GM12878 (cell line): ENCODE results near the gene CCNL1. TPM values are rescaled to one million over a fixed set of nuclear protein-coding genes. Genes with fewer than 3 reads are reported as not detected.

Source experiments
- ATAC-seq: fragments of 200-7000 bp; cut with Tn5 transposase; 3 replicates; pipeline ENCODE4 v1.9.1; 2020; ENCODE audit warnings: mild to moderate bottlenecking, moderate library complexity
- BruUV-seq: library from RNA; stranded (reverse); fragments of 400-500 nt; replicated peaks from 2 replicates; lab custom pipeline; 2021; lab: Mats Ljungman, UMichigan
- CTCF ChIA-PET: fragments of 300-600 bp; sonication (Branson Sonifier 250); formaldehyde crosslinking; extraction: SDS; loops from one replicate; lab custom pipeline; 2021; ENCODE audit warnings: inconsistent platforms; lab: Yijun Ruan, JAX
- POLR2A ChIA-PET: fragments of 350-600 bp; formaldehyde crosslinking; extraction: SDS; loops from one replicate; lab custom pipeline; 2021; ENCODE audit warnings: inconsistent platforms; lab: Charles Lee
- RAD21 ChIA-PET: fragments of 300-600 bp; sonication (Branson Sonifier 250); formaldehyde crosslinking; loops from one replicate; lab custom pipeline; 2023; ENCODE audit warnings: antibody characterized with exemption; ENCODE audit not compliant: unreplicated experiment; lab: Charles Lee
- SMC1A ChIA-PET: fragments of 300-600 bp; sonication (Branson Sonifier 250); formaldehyde crosslinking; loops from one replicate; lab custom pipeline; 2023; ENCODE audit not compliant: unreplicated experiment, uncharacterized antibody; lab: Charles Lee
- DNase-seq: peaks from one replicate; pipeline ENCODE4 v3.0.0-alpha.2; 2011; ENCODE audit warnings: low read depth, low spot score
- FAIRE-seq: peaks from 3 replicates; lab custom pipeline; 2011; peaks lifted over from hg19 to GRCh38; lab: Jason Lieb, UNC
- H2AFZ ChIP-seq: 2 replicates; pipeline ENCODE4 v1.6.0; 2011; ENCODE audit warnings: low read depth, low read length, control low read depth; ENCODE audit not compliant: control insufficient read depth
- H3K27ac ChIP-seq: 2 replicates; pipeline ENCODE4 v1.5.1; 2011; ENCODE audit warnings: control low read depth; ENCODE audit not compliant: control insufficient read depth, insufficient read depth
- H3K27me3 ChIP-seq, 2 experiments: replicated peaks in 1 of 2; 2 replicates each; pipeline versions ENCODE4 v1.6.0 to v1.6.1; 2011; ENCODE audit warnings: low read length in 1 of 2; ENCODE audit not compliant: control insufficient read depth in 2 of 2, insufficient read depth in 2 of 2
- H3K36me3 ChIP-seq, 2 experiments: 2 replicates each; pipeline ENCODE4 v1.5.1; 2011; ENCODE audit warnings: low read length in 1 of 2; ENCODE audit not compliant: control insufficient read depth in 2 of 2, insufficient read depth in 2 of 2
- H3K4me1 ChIP-seq: 2 replicates; pipeline ENCODE4 v1.6.1; 2011; ENCODE audit warnings: mild to moderate bottlenecking, low read length, moderate library complexity, mixed read lengths; ENCODE audit not compliant: control insufficient read depth, insufficient read depth
- H3K4me2 ChIP-seq: 2 replicates; pipeline ENCODE4 v1.6.0; 2011; ENCODE audit warnings: control low read depth; ENCODE audit not compliant: control insufficient read depth, insufficient read depth
- H3K4me3 ChIP-seq: fragments of 200-600 bp; sonication (generic); 2 replicates; pipeline ENCODE4 v1.5.1; 2016
- H3K79me2 ChIP-seq: 2 replicates; pipeline ENCODE4 v1.6.0; 2011; ENCODE audit warnings: low read length; ENCODE audit not compliant: control insufficient read depth, insufficient read depth
- H3K9ac ChIP-seq: 2 replicates; pipeline ENCODE4 v1.8.0; 2011; ENCODE audit warnings: low read length, control low read depth, mixed read lengths; ENCODE audit not compliant: control insufficient read depth, insufficient read depth
- H3K9me3 ChIP-seq: replicated peaks from 3 replicates; pipeline ENCODE4 v1.5.1; 2011; ENCODE audit warnings: mild to moderate bottlenecking, low read length; ENCODE audit not compliant: control insufficient read depth, insufficient read depth
- H4K20me1 ChIP-seq: 2 replicates; pipeline ENCODE4 v1.6.0; 2011; ENCODE audit not compliant: control insufficient read depth, insufficient read depth
- EZH2 ChIP-seq: IDR thresholded peaks from 2 replicates; pipeline ENCODE4 v1.6.1; 2012; ENCODE audit warnings: low read depth, mild to moderate bottlenecking, control low read depth, inconsistent platforms, low read length, borderline replicate concordance; ENCODE audit not compliant: control insufficient read depth
- NR2F1 ChIP-seq: fragments of 450-650 bp; conservative IDR thresholded peaks from 2 replicates; pipeline ENCODE4 v1.6.1; 2017; ENCODE audit warnings: mild to moderate bottlenecking
- NRF1 ChIP-seq: conservative IDR thresholded peaks from 2 replicates; pipeline ENCODE4 v1.6.1; 2011; ENCODE audit warnings: mild to moderate bottlenecking, low read depth, low read length, improper control_type of control experiment
- WGBS: methylation state at CpG from one replicate; pipeline ENCODE4 v1.1.6; 2016; ENCODE audit warnings: low lambda C conversion rate; ENCODE audit not compliant: insufficient replicate concordance, insufficient coverage; ENCODE audit errors: missing lambda C conversion rate; 5-methylcytosine and 5-hydroxymethylcytosine counted together
- in situ Hi-C: fragments of 300-500 bp; cut with MboI; formaldehyde crosslinking; loops from 9 replicates; pipeline ENCODE4 v1.14.3; 2018; ENCODE audit warnings: mixed read lengths
- intact Hi-C: fragments of 100-400 bp; cut with micrococcal nuclease; formaldehyde crosslinking; loops from one replicate; pipeline ENCODE4 v1.14.2; 2022; ENCODE audit not compliant: unreplicated experiment
- polyA plus RNA-seq, 11 experiments: library from polyadenylated mRNA; depleted of rRNA in 4 of 11; unstranded in 6 of 11; stranded (reverse) in 5 of 11; fragments of >200 nt; fragmentation: Nextera tagmentation in 4 of 11; fragmentation: Illumina TruSeq in 1 of 11; extraction: Ambion mirVana in 4 of 11; extraction: Trizol in 1 of 11; gene quantifications; 1 replicate in 1 of 11; 2 replicates in 10 of 11; pipeline versions ENCODE4 v1.2.1 to v1.2.3, GENCODE V29; 2011 to 2016; ENCODE audit warnings: inconsistent platforms in 2 of 11, missing spikeins in 2 of 11, low read depth in 1 of 11
- total RNA-seq, 4 experiments: library from RNA; depleted of rRNA in 3 of 4; stranded (reverse); fragments of >200 nt in 3 of 4; fragmentation: Illumina TruSeq in 1 of 4; extraction: Trizol in 1 of 4; gene quantifications; 2 replicates each; pipeline versions ENCODE4 v1.2.1 to v1.2.3, GENCODE V29; 2013 to 2021
- TF ChIP-seq, protein P1 (sequence below): IDR thresholded peaks from 2 replicates; pipeline ENCODE4 v1.6.1; 2012; ENCODE audit warnings: low read depth, low read length, improper control_type of control experiment

Gene CCNL1
- total and polyA plus RNA-seq, 10 of the 15 experiments (the other 5 are each of a cell fraction or from before 2014, with no cell fraction given), result 22.2 to 174 (median 115) TPM

DNA sequence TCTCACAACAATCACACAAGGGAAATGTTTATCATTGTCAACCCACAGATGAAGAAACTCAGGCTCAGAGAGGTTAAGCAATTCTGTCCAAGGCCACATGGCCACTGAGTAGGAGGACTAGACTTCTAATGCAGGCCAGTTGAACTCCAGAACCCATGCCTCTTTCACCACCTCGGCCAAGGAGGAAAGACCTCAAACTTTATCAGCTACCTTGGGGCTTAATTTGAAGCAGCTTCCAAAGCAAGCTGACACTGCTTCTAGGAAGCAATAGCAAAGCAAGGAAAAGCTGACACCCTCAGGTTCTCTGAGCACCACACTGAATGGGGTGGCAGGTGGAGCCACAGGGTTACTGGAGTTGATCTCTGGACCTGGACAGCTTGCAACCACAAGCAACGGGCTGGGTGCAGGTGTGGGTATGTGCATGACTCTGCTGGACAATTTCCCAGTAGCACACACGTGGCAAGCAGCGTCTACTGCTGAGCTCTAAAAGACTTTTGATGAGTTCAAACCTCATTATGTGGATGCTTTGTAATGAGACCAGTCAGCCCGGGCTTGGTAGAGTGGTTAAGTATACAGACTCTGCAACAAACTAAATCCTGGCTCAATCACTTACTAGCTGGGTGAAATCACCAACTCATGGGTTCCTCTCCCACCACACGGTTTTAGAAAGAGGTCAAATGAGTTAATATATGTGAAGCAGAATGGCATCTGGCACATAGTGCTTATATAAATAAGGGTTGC is 23.1 kb downstream of the CCNL1 start:
- POLR2A ChIA-PET, result interaction anchor here (0.6 to 1.4 kb wide), 3 partner anchors 33 to 50 kb away, joined by 3 to 6 read pairs (median 3); no protein-coding TSS in a partner anchor
- no peak overlapping the region for H3K27ac ChIP-seq
- no peaks in the 10 kb centered on the region for H3K27me3 ChIP-seq
- 43% methylated on average over 6 of the region's 6 CpGs for WGBS
- in situ Hi-C loops, result loop anchor here (5.0 to 25.0 kb wide), 3 partner anchors 460 to 975 kb away; no protein-coding TSS in a partner anchor
- no peaks in the 10 kb centered on the region for H3K79me2 ChIP-seq
- no TSS peak for BruUV-seq
- H3K36me3 ChIP-seq, result no peaks in the 10 kb centered on the region; a peak in 1 of 4 replicates
- H2AFZ ChIP-seq, result no peak overlapping the region
- SMC1A ChIA-PET, result interaction anchor here (0.6 to 7.8 kb wide), 38 partner anchors 10 to 984 kb away, joined by 3 to 98 read pairs (median 4); partner anchors contain the start of genes SSR3 and TIPARP
- H3K9me3 ChIP-seq, result no peaks in the 10 kb centered on the region
- TF ChIP-seq, protein P1, sequence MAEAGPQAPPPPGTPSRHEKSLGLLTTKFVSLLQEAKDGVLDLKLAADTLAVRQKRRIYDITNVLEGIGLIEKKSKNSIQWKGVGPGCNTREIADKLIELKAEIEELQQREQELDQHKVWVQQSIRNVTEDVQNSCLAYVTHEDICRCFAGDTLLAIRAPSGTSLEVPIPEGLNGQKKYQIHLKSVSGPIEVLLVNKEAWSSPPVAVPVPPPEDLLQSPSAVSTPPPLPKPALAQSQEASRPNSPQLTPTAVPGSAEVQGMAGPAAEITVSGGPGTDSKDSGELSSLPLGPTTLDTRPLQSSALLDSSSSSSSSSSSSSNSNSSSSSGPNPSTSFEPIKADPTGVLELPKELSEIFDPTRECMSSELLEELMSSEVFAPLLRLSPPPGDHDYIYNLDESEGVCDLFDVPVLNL, result no peak
- TF ChIP-seq EZH2 (no peak), NR2F1 (no peak), NRF1 (no peak)
- TF ChIP-seq, all 136 proteins: peak for 0
- Histone ChIP-seq H3K4me2 (peak overlapping the region; percentile 18; the same call in 1 of the 2 replicates), H3K4me3 (no peak overlapping the region), H3K9ac (no peak overlapping the region), H4K20me1 (no peaks in the 10 kb centered on the region), H3K4me1 (peaks cover 10% of the 10 kb centered on the region)
- RAD21 ChIA-PET, result interaction anchor here (0.7 to 5.5 kb wide), 33 partner anchors 9 to 627 kb away, joined by 3 to 80 read pairs (median 4); partner anchors contain the start of gene TIPARP
- ATAC-seq (no peak; the same call in 1 of the 3 replicates), DNase-seq (no peak), FAIRE-seq (no peak)
- CTCF ChIA-PET, result interaction anchor here (0.6 to 32.0 kb wide), 53 partner anchors 9 to 987 kb away, joined by 3 to 939 read pairs (median 4); partner anchors contain the start of genes CCNL1, SSR3 and TIPARP
- intact Hi-C loops, result loop anchor here (1.0 to 5.0 kb wide), 5 partner anchors 49 to 986 kb away; no protein-coding TSS in a partner anchor
